Effector CD4-positive, alpha-beta T cell (primary cell): ENCODE results near the gene MUC5B. TPM values are rescaled to one million over a fixed set of nuclear protein-coding genes. Genes with fewer than 3 reads are reported as not detected.
"Not testable (repeated sequence)": the region's sequence is repeated elsewhere in the genome, so short reads cannot be mapped to it uniquely, and the experiment has no call there.

ENCODE experiments used
- DNase-seq: peaks from one replicate; pipeline ENCODE4 v3.0.0-alpha.2; 2020
- total RNA-seq: gene quantifications from one replicate; lab custom pipeline; 2026; lab: John Stamatoyannopoulos, UW

MUC5B gene
- not detected for total RNA-seq

GRCh38 chr11:1222491-1223345, at the start of gene MUC5B:
Gene MUC5B (plus strand): TSS chr11:1223066. CDS start chr11:1223124, 58 bp downstream.
- DNase-seq: no peak

GRCh38 chr11:1173396-1173795, 49.5 kb upstream of the MUC5B start:
- not testable (repeated sequence) for DNase-seq

GRCh38 chr11:1174441-1175370, 48.2 kb upstream of the MUC5B start:
- no peak for DNase-seq

GRCh38 chr11:1175461-1176223, 47.2 kb upstream of the MUC5B start:
- DNase-seq: no peak

- no peak for DNase-seq
Observed at GRCh38 chr11:1176224-1177019, 46.4 kb upstream of the MUC5B start.

GRCh38 chr11:1177020-1177770, 45.7 kb upstream of the MUC5B start:
- no peak for DNase-seq

- DNase-seq: no peak
Observed at GRCh38 chr11:1177771-1178090, 45.1 kb upstream of the MUC5B start.

GRCh38 chr11:1178201-1178885, 44.5 kb upstream of the MUC5B start:
- no peak for DNase-seq

- no peak for DNase-seq
Observed at GRCh38 chr11:1178906-1179305, 44.0 kb upstream of the MUC5B start.

- DNase-seq: no peak
Observed at GRCh38 chr11:1179641-1180040, 43.2 kb upstream of the MUC5B start.

GRCh38 chr11:1180171-1180570, 42.7 kb upstream of the MUC5B start:
- no peak for DNase-seq

- no peak for DNase-seq
Observed at GRCh38 chr11:1180947-1181391, 41.9 kb upstream of the MUC5B start.

- DNase-seq: no peak
Observed at GRCh38 chr11:1181420-1181819, 41.4 kb upstream of the MUC5B start.

GRCh38 chr11:1181853-1182535, 40.9 kb upstream of the MUC5B start:
- DNase-seq: no peak

GRCh38 chr11:1184139-1184538, 38.7 kb upstream of the MUC5B start:
- DNase-seq: not testable (repeated sequence)

- DNase-seq: not testable (repeated sequence)
Observed at GRCh38 chr11:1188451-1189130, 34.3 kb upstream of the MUC5B start.

- not testable (repeated sequence) for DNase-seq
Observed at GRCh38 chr11:1189816-1190215, 33.0 kb upstream of the MUC5B start.

GRCh38 chr11:1191786-1192470, 30.9 kb upstream of the MUC5B start:
- not testable (repeated sequence) for DNase-seq
